Panc1 (cell line): ENCODE data around the gene GGA1.

Experiments
- CTCF ChIP-seq: fragments of 450-650 bp; IDR thresholded peaks from 2 replicates; pipeline ENCODE4 v1.5.1; 2017; ENCODE audit warnings: mild to moderate bottlenecking
- SIN3A ChIP-seq: IDR thresholded peaks from 2 replicates; pipeline ENCODE4 v1.6.1; 2012; ENCODE audit warnings: low read depth, mild to moderate bottlenecking, low read length, moderate library complexity, borderline replicate concordance; ENCODE audit not compliant: insufficient read depth

GRCh38 chr22:37621352-37621860, 12.8 kb downstream of the GGA1 start:
- TF ChIP-seq CTCF = no peak
- TF ChIP-seq SIN3A = no peak
